NCI-H1092 (cell line): ENCODE results near the gene MYEOV.

Experiments
- DNase-seq: peaks from one replicate; lab custom pipeline; 2025; lab: John Stamatoyannopoulos, UW

The MYEOV gene

DNA sequence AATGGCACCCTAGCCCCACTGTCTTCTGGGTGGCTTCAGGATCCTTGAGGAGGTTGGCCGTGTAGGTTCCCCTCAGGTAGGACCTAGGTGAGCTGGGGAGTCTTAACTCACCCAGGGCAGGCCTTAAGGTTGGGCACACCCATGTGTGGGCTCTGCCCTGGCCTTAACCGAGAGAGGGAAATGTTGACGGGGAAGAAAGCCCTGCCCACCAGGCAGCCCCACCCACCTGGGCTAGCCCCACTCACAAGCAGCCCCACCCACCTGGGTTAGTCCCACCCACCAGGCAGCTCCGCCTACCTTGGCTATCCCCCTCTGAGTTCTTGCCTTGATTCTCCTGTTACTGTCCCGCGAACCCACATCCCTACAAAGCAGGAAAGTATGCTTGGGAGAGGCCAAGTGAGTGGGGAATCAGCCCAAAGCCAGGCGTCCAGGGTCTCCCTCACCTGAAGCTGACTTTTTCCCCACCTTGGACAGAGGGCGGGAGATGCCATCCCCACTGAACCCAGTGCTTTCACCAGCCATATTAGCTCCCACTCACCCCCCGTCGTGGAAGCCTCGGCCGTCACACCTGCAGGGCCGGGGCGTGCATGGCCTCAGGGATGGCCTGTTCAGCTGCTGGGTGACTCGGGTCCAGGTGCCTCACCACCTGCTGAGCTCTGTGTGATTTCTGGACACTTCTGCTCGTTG lies at the start of gene MYEOV:
Gene MYEOV, plus strand, starts transcription at position 337 of the 687 bp plus-strand sequence. CDS start 1,200 bp downstream, outside the sequence.
- no peak for DNase-seq

- DNase-seq, result no peak
Observed at GRCh38 chr11:69244266-69244665, 49.7 kb upstream of the MYEOV start.

- DNase-seq, result no peak
Observed at GRCh38 chr11:69245041-69245440, 48.9 kb upstream of the MYEOV start.

- DNase-seq, result no peak
Observed at GRCh38 chr11:69245491-69246345, 48.2 kb upstream of the MYEOV start.

DNA sequence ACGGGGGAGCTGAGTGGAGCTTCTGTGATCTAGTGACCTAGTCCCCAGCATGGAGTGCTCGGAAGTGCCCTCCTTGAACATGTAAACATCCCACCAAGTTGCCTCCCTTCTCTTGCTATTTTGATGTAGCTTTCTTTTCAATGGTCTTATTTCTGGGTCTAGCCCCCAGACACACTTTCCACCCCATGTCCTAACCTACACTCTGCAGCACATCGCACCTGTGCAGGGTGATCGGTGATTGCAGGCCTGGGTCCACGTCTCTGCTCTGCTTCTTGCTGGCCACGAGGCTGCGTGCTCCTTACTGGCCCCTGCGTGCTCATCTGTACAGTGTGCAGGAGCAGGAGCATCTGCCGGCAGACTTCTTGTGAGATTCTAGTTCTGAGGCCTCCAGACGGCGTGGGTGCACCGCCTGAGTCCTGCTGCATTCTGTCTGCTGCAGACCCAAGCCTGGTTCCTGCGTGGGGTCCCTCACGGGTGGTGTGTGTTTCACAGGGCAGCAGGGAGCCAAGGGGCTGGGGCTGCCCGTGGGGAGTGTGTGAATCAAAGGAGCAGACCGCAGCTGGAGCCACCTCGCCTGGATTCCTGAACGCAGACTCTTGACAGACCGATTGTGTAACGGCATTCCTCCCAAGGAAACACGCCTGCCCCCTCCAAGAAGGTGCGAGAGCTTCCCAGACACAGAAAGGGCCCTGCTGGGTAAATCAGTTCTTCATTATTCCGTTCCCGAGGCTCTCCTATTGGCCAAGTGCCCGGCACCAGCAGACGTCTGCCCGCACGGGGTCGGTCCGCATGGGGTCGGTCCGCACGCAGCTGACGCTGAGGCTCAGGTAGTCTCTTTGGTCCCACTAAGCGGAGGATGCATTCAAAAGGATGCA lies 44.4 kb upstream of the MYEOV start:
- no peak for DNase-seq

DNA sequence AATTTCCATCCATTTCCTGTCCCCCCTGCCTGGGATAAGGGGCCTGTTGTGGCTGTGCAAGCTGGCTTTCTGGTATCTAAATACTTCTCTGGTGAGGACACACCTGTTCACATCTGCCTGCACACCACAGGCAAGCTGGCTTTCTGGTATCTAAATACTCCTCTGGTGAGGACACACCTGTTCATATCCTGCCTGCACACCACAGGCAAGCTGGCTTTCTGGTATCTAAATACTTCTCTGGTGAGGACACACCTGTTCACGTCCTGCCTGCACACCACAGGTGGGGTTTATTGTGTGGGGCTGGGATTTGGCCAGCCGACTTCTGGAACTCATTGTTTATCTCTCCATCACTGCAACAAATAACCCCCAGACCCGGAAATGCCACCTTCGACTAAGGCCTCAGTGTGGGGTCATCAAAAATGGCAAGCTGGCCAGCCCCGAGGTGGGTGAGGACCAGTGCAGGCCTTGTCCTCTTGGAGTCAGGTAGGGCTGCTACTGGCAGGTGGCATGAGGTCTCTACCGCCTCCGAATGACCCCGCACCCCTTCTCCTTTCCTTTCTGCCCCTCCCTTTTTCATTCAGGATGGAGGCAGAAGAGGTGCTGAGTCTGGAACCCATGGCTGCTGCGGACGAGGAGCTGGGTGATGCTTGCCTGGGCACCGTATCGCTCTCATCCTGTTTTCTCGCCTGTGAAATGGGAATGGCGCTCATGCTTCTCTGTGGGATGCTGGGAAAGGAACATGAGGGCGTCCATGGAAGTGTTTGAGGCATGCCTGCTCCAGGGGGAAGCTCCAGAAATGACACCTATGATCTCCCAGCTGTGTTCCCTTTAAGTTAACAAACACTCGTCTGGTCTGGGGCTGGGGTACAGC lies 43.5 kb upstream of the MYEOV start:
- DNase-seq, result no peak

DNA sequence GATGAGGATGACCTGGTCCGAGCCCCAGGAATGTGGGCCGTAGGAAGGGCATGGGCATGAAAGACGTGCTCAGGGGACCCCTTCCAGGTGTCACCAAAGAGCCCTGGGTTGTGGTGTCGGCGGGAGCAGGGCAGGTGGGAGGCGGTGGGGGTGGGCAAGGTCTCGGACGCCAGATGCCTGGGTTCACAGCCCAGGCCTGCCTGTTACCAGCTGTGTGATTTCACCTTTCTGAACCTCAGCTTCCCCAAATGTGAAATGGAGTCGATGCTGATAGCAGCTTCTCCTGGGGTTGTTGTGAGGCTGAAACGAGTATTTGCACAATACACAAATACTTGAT lies 42.9 kb upstream of the MYEOV start:
- no peak for DNase-seq

DNA sequence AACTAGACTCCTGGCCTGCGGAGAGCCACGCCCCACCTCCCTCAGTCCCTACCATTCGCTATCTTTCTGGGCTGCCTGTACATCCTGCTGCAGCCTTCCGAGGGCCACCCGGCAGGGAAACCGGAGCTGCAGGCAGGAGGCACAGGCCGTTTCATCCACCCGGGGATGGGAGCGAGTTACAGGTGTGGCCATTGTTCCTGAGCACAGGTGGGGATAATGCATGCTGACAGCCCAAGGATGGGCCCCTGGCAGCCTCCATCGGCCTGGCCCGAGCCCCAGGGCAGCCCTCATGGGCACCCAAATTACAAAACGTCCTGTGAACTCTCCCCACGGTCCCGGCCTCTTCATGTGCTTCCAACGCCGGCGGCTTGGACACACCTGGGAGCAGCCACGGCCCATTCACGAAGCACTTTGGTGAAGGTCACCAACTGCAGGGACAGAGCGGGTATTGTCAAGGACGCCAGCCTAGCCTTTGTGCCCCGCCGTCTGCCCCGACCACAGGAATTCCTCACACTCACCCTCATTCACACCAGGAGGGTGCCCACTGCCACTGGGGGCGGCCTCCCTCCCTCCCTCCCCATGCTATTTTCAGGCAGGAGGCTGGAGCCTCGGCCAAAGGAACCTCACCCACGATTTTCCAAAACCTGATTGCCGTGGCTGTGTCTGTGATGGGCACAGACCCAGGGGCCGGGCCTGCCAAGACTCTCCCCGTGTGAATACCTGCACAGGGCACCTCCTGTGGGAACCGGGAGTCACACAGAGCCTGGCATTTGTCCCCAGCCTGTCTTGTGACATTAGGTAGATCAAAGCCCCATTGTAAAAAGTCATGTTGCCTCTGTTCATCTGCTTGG lies 42.1 kb upstream of the MYEOV start:
- DNase-seq, result no peak

DNA sequence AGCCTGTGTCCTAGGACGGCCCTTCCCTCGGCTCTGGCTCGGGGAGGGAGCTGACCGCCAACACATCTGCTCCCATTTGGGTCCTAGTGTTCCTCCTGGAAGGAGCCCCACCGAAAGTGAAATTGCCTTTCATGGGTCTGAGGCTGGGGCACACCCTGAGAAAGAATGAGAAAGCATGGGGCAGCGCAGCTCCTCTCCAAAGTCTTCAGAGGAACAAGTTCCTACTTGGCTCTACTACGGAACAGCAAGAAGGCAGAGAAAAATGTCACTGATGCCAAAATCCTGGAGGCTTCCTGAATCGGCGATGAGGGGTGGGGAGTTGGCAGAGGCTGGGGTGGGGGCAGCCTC lies 41.5 kb upstream of the MYEOV start:
- DNase-seq, result no peak

DNA sequence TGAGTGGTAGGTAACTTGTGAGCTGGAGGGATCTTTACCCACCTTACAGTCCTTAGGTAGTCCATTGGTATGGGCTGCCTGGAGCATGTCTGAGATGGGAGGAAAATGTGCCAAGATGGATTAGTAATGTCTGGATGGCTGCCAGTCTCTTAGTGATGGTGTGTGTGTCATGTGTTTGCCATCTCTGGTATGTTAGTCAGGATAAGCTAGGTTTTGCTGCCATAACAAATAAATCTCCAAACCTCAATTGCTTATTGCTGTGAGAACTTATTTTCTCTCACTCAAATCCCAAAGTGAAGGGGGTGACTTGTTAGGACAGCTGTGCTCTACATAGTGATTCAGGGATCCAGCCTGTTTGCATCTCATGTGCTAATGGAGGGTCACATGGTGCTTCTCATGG lies 40.9 kb upstream of the MYEOV start:
- DNase-seq, result no peak

GRCh38 chr11:69257134-69257533 lies 36.8 kb upstream of the MYEOV start:
- no peak for DNase-seq

DNA sequence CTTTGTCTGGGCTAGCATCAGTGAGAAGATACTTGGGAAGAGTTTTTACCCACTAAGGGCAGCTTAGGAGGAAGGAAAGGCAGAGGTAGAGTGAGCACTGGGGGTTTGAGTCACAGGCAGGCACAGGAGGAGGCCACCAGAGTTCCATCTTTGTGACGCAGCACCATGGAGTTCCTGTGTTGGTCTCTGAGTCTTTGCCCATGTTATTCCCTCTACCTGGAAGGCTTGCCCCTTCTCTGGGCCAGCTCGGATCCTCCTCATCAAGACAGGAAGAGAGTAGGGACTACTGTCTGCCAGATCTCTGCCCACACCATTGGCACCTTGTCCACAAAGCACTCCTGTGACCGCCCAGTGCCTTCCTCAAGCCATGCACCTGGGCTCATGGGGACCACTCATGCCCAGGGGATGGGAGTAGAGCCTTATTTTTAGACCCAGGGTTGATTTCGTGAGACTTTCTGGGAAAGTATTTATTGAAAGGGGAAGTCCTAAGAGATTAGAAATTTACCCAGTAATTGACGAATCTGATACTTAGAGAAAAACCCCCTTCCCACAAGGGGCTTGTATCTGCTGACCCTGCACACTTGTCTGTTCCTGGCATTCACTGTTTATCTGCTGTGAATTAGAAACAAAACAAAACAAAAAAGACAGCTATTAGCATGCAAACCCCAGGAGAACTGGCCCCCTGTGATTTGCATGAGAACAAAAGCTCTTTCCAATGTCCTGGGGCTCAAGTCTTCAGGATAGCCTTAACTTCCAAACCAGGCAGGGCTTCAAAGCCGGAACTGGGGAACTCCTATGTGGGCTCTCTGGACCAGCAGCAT lies 35.9 kb upstream of the MYEOV start:
- no peak for DNase-seq

GRCh38 chr11:69259096-69259495 lies 34.9 kb upstream of the MYEOV start:
- DNase-seq, result no peak

DNA sequence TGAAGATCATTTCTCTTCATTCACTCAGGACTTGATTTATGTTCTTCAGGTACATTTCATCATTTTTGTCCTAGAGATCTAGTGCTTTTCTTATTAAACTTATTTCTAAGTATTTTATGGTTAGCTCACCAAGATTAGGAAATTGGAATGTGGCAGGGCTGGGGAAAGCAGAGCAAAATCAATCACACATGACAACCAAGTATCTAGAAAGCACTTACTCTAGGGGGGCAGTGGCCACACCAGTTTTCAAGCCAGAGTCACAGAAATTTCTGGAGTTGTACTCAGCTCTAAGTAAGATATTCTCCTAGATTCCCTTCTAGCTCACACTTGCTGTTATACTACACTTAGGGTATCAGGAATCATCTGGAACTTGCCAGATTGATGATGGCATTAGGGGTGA lies 33.3 kb upstream of the MYEOV start:
- no peak for DNase-seq

DNA sequence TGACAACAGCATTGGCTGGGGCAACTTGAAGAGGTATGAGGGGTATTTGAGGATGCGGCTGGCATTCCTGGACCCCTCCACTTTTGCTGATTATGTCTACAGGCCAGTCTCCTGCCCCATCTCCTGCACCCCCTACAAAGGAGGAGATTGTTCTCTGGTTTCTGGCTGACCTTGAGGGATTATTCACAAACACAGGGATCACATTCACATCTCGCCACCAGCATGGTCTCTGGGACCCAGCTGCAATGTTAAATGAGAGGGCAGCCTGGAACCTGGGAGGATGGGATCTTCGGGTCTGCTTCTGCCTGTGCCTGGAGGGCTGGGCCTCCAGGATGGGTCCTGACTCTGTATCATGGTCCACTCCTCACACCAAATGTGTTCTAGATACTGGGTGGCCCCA lies 32.8 kb upstream of the MYEOV start:
- DNase-seq, result no peak

DNA sequence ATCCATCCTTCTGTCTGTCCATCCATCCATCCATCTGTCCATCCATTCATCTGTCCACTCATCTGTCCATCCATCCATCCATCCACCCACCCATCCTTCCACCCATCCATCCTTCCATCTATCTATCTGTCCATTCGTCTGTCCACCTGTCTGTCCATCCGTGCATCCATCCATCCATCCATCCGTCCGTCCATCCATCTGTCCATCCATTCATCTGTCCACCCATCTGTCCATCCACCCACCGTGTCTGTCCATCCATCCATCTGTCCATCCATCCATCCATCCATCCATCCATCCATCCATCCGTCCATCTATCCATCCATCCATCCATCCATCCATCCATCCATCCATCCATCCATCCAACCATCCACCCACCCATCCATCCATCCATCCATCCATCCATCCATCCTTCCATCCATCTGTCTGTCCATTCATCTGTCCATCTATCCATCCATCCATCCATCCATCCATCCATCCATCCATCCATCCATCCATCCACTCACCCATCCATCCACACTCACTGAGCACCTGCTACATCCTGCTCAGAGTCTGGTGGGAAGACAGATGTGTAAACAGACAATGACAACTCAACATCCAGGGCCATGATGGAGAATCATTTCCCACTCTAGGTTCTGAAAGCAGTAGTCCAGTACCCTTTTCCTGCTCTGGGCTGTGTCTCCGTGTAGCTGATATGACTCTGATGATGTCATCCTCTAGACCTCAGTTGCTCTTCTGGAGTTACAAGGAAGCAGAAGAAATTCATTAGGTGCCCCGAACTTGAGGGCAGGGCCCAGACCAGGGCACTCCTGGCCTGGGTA lies 30.8 kb upstream of the MYEOV start:
- DNase-seq, result no peak

DNA sequence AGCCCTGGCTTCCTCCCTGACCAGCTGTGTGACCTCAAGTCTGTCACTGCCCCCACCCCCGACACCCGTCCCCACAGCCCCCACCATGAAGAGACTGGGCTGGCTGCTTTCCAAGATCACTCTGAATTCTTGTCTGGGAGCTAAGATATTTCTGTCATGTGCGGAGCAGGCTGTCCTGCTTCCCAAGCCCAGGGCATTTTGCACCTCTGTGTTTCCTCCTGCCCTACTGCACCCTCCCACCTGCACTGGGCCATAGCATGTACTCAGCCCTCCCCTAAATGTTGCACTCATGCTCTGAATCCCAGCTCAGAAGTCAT lies 30.3 kb upstream of the MYEOV start:
- DNase-seq, result no peak

GRCh38 chr11:69264486-69264885 lies 29.5 kb upstream of the MYEOV start:
- DNase-seq, result no peak

DNA sequence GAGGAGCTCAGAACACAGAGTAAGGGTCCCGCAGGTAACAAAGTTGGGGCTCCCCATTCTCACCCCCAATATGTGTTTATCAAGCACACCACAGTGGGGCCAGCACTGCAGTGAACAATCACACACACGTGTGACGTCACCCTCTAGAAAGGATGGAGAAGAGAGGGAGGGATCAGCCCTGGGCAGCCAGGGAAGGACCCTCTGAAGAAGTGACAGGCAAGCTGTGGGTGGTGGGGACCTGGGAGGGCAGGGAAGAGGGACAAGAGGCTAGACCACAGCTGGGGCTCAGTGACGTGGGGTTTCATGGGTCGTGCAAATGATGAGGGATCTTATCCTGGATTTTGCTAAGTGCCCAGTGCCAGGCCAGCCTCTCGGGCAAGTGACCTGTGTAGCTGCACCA lies 28.7 kb upstream of the MYEOV start:
- no peak for DNase-seq
